IMR-90 (cell line): Measurements from ENCODE around the gene CDK1. TPM values are rescaled to one million over a fixed set of nuclear protein-coding genes. Genes with fewer than 3 reads are reported as not detected.

ENCODE experiments used
- ATAC-seq: fragments of 200-7000 bp; cut with Tn5 transposase; 2 replicates; pipeline ENCODE4 v1.9.1; 2020; ENCODE audit warnings: low read depth, mild to moderate bottlenecking, moderate library complexity
- BruUV-seq: library from RNA; stranded (reverse); fragments of 400-500 nt; replicated peaks from 2 replicates; lab custom pipeline; 2021; lab: Mats Ljungman, UMichigan
- CTCF ChIA-PET: fragments of 300-600 bp; formaldehyde crosslinking; extraction: SDS; loops from one replicate; lab custom pipeline; 2021; ENCODE audit warnings: antibody characterized with exemption; lab: Yijun Ruan, JAX
- POLR2A ChIA-PET: fragments of 300-600 bp; sonication (Branson Sonifier 250); formaldehyde crosslinking; loops from one replicate; lab custom pipeline; 2022; ENCODE audit warnings: antibody characterized with exemption; ENCODE audit not compliant: unreplicated experiment; lab: Charles Lee
- DNase-seq: peaks from one replicate; pipeline ENCODE4 v3.0.0; 2013
- H2AFZ ChIP-seq: replicated peaks from 2 replicates; pipeline ENCODE3; 2013; ENCODE audit warnings: low read length, mild to moderate bottlenecking; ENCODE audit not compliant: poor library complexity
- H2AK5ac ChIP-seq: 2 replicates; pipeline ENCODE4 v1.6.1; 2013; ENCODE audit warnings: low read depth, low read length, inconsistent platforms
- H2AK9ac ChIP-seq: replicated peaks from 2 replicates; pipeline ENCODE3; 2013; ENCODE audit warnings: mild to moderate bottlenecking, low read depth, low read length, moderate library complexity; ENCODE audit not compliant: poor library complexity
- H2BK120ac ChIP-seq: 2 replicates; pipeline ENCODE4 v1.6.1; 2013; ENCODE audit warnings: low read depth, low read length, inconsistent platforms
- H2BK15ac ChIP-seq: 3 replicates; pipeline ENCODE4 v1.6.1; 2013; ENCODE audit warnings: low read depth, low read length, inconsistent platforms
- H2BK20ac ChIP-seq: 2 replicates; pipeline ENCODE4 v1.6.1; 2013; ENCODE audit warnings: low read depth, mild to moderate bottlenecking, inconsistent platforms, low read length, moderate library complexity
- H2BK5ac ChIP-seq: 2 replicates; pipeline ENCODE4 v1.6.1; 2013; ENCODE audit warnings: mild to moderate bottlenecking, low read depth, low read length, inconsistent platforms; ENCODE audit not compliant: poor library complexity, severe bottlenecking
- H3K14ac ChIP-seq: replicated peaks from 2 replicates; pipeline ENCODE4 v1.6.1; 2013; ENCODE audit warnings: low read depth, low read length, inconsistent platforms
- H3K18ac ChIP-seq: 2 replicates; pipeline ENCODE4 v1.6.1; 2013; ENCODE audit warnings: low read depth, low read length, control low read depth
- H3K23ac ChIP-seq: 2 replicates; pipeline ENCODE4 v1.6.1; 2013; ENCODE audit warnings: low read depth, low read length, inconsistent platforms
- H3K27ac ChIP-seq: 2 replicates; pipeline ENCODE4 v1.5.1; 2013; ENCODE audit warnings: mild to moderate bottlenecking, control low read depth, low read length; ENCODE audit not compliant: insufficient read depth
- H3K27me3 ChIP-seq: 2 replicates; pipeline ENCODE4 v1.6.1; 2013; ENCODE audit warnings: low read length; ENCODE audit not compliant: control insufficient read depth, insufficient read depth
- H3K36me3 ChIP-seq: 2 replicates; pipeline ENCODE4 v1.6.1; 2013; ENCODE audit warnings: low read length, mixed read lengths; ENCODE audit not compliant: control insufficient read depth, insufficient read depth
- H3K4ac ChIP-seq: 2 replicates; pipeline ENCODE4 v1.6.1; 2013; ENCODE audit warnings: low read depth, low read length, inconsistent platforms
- H3K4me1 ChIP-seq: 2 replicates; pipeline ENCODE4 v1.6.1; 2013; ENCODE audit warnings: low read length, mixed read lengths; ENCODE audit not compliant: control insufficient read depth, insufficient read depth
- H3K4me2 ChIP-seq: 2 replicates; pipeline ENCODE4 v1.6.1; 2013; ENCODE audit warnings: low read depth, mild to moderate bottlenecking, control low read depth, low read length, moderate library complexity
- H3K4me3 ChIP-seq: 2 replicates; pipeline ENCODE4 v1.5.1; 2013; ENCODE audit warnings: low read depth, mild to moderate bottlenecking, control low read depth, low read length, moderate library complexity; ENCODE audit not compliant: insufficient read depth
- H3K56ac ChIP-seq: 2 replicates; pipeline ENCODE4 v1.6.1; 2013; ENCODE audit warnings: low read length, inconsistent platforms; ENCODE audit not compliant: insufficient read depth; ENCODE audit errors: extremely low read depth
- H3K79me1 ChIP-seq, 2 experiments: 2 replicates each; pipeline ENCODE4 v1.6.1; 2013; ENCODE audit warnings: low read length in 2 of 2, inconsistent platforms in 1 of 2, low read depth in 1 of 2
- H3K9ac ChIP-seq: 2 replicates; pipeline ENCODE4 v1.6.1; 2013; ENCODE audit warnings: low read depth, low read length, control low read depth
- H3K9me1 ChIP-seq: 2 replicates; pipeline ENCODE4 v1.6.1; 2013; ENCODE audit warnings: low read length, inconsistent platforms; ENCODE audit not compliant: insufficient read depth
- H3K9me3 ChIP-seq: 2 replicates; pipeline ENCODE4 v1.6.1; 2013; ENCODE audit warnings: low read length; ENCODE audit not compliant: control insufficient read depth, insufficient read depth
- H4K20me1 ChIP-seq: 2 replicates; pipeline ENCODE4 v1.6.1; 2013; ENCODE audit warnings: low read length, inconsistent platforms; ENCODE audit not compliant: insufficient read depth
- H4K5ac ChIP-seq: 2 replicates; pipeline ENCODE4 v1.6.1; 2013; ENCODE audit warnings: mild to moderate bottlenecking, low read depth, low read length, control low read depth
- H4K8ac ChIP-seq, 2 experiments: 2 replicates each; pipeline ENCODE4 v1.6.1; 2013; ENCODE audit warnings: low read depth in 2 of 2, low read length in 2 of 2, control low read depth in 1 of 2, inconsistent platforms in 1 of 2
- H4K91ac ChIP-seq: 2 replicates; pipeline ENCODE4 v1.6.1; 2013; ENCODE audit warnings: low read depth, low read length, inconsistent platforms; ENCODE audit not compliant: insufficient read depth
- BHLHE40 ChIP-seq: fragments of 150-350 bp; IDR thresholded peaks from 2 replicates; pipeline ENCODE4 v1.6.1; 2016; ENCODE audit warnings: mild to moderate bottlenecking, low read depth, low read length
- CHD1 ChIP-seq: IDR thresholded peaks from 2 replicates; pipeline ENCODE4 v1.6.1; 2012; ENCODE audit warnings: low read depth, low read length, improper control_type of control experiment
- CTCF ChIP-seq: conservative IDR thresholded peaks from 2 replicates; pipeline ENCODE4 v1.5.1; 2012; ENCODE audit warnings: mild to moderate bottlenecking, low read depth, low read length, improper control_type of control experiment
- ELK1 ChIP-seq: fragments of 150-350 bp; IDR thresholded peaks from 2 replicates; pipeline ENCODE4 v1.6.1; 2016; ENCODE audit warnings: low read depth, mild to moderate bottlenecking, low read length, moderate library complexity, borderline replicate concordance
- FOS ChIP-seq: fragments of 150-350 bp; IDR thresholded peaks from 2 replicates; pipeline ENCODE4 v1.6.1; 2016; ENCODE audit warnings: low read depth, low read length
- MAFK ChIP-seq: IDR thresholded peaks from 2 replicates; pipeline ENCODE4 v1.6.1; 2012; ENCODE audit warnings: low read depth, low read length, improper control_type of control experiment
- NFE2L2 ChIP-seq: fragments of 150-350 bp; IDR thresholded peaks from 2 replicates; pipeline ENCODE4 v1.6.1; 2016; ENCODE audit warnings: low read depth, mild to moderate bottlenecking, low read length
- SMC3 ChIP-seq: fragments of 150-350 bp; IDR thresholded peaks from 2 replicates; pipeline ENCODE4 v1.6.1; 2016; ENCODE audit warnings: low read depth, mild to moderate bottlenecking, antibody characterized with exemption, low read length, moderate library complexity
- USF2 ChIP-seq: fragments of 150-350 bp; IDR thresholded peaks from 2 replicates; pipeline ENCODE4 v1.6.1; 2017; ENCODE audit warnings: mild to moderate bottlenecking, antibody characterized with exemption, low read length, low read depth
- WGBS, 2 experiments: methylation state at CpG; one replicate each; pipeline versions ENCODE4 v1.1.5 to v1.1.7; 2013; ENCODE audit warnings: missing lambda C conversion rate in 2 of 2; ENCODE audit not compliant: insufficient read length in 1 of 2; ENCODE audit errors: extremely low coverage in 2 of 2; 5-methylcytosine and 5-hydroxymethylcytosine counted together
- dilution Hi-C: fragments of 300-500 bp; cut with HindIII; formaldehyde crosslinking; loops from one replicate; pipeline ENCODE4 v1.14.3; 2018; ENCODE audit warnings: low sequenced_read_pairs; ENCODE audit not compliant: unreplicated experiment
- in situ Hi-C: fragments of 300-500 bp; cut with MboI; formaldehyde crosslinking; loops from 3 replicates; pipeline ENCODE4 v1.14.3; 2019; ENCODE audit warnings: low sequenced_read_pairs, inconsistent platforms, mixed read lengths
- intact Hi-C: fragments of 100-400 bp; cut with micrococcal nuclease; formaldehyde crosslinking; loops from 2 replicates; pipeline ENCODE4 v1.10.0; 2022
- polyA plus RNA-seq, 3 experiments: library from polyadenylated mRNA; depleted of rRNA; stranded (reverse); fragments of >200 nt; gene quantifications; 2 replicates each; pipeline ENCODE4 v1.2.3, GENCODE V29; 2012; ENCODE audit warnings: low replicate concordance in 1 of 3
- total RNA-seq: library from RNA; depleted of rRNA; stranded (reverse); fragments of >200 nt; gene quantifications from 2 replicates; pipeline ENCODE4 v1.2.3, GENCODE V29; 2012

The CDK1 gene
- total and polyA plus RNA-seq, 2 of the 4 experiments (the other 2 are of a cell fraction), result 21.9 to 28.1 TPM

- DNase-seq (no peak), ATAC-seq (no peak)
- H3K9me3 ChIP-seq, result no peaks in the 10 kb centered on the region
- no peaks in the 10 kb centered on the region for H3K79me1 ChIP-seq
- ChIA-PET POLR2A (no interaction called here), CTCF (no interaction called here)
- no peak overlapping the region for H3K27ac ChIP-seq
- H2AFZ ChIP-seq, result no peak overlapping the region
- H2BK15ac ChIP-seq, result no peak overlapping the region
- H2BK5ac ChIP-seq, result no peak overlapping the region
- in situ Hi-C loops (loop anchor here (25.0 kb wide), 2 partner anchors 1229 to 1429 kb away; no protein-coding TSS in a partner anchor), dilution Hi-C loops (no loop called here), intact Hi-C loops (loop anchor here (10.0 kb wide), 1 partner anchor 1457 kb away; the partner anchor contains the start of gene RTKN2)
- no peak overlapping the region for H4K91ac ChIP-seq
- no peak overlapping the region for H3K18ac ChIP-seq
- no TSS peak for BruUV-seq
- no peak overlapping the region for H2BK120ac ChIP-seq
- no peak overlapping the region for H3K4me3 ChIP-seq
- no peaks in the 10 kb centered on the region for H3K36me3 ChIP-seq
- H4K5ac ChIP-seq, result no peak overlapping the region
- H3K56ac ChIP-seq, result no peak overlapping the region
- H3K9me1 ChIP-seq, result peaks cover 3% of the 10 kb centered on the region; the same call in 1 of the 2 replicates
- no peak overlapping the region for H2AK5ac ChIP-seq
- no peak overlapping the region for H3K23ac ChIP-seq
- no peak overlapping the region for H3K4ac ChIP-seq
- no peak overlapping the region for H3K14ac ChIP-seq
- no peak overlapping the region for H3K4me2 ChIP-seq
- H2AK9ac ChIP-seq, result no peak overlapping the region
- peaks cover 4% of the 10 kb centered on the region for H3K4me1 ChIP-seq
- WGBS, 2 experiments, result no CpG with 5 or more reads among the region's 3 CpGs
- H2BK20ac ChIP-seq, result no peak overlapping the region
- no peak for TF ChIP-seq SMC3
- no peak for TF ChIP-seq FOS
- TF ChIP-seq ELK1, result no peak
- TF ChIP-seq BHLHE40, result no peak
- TF ChIP-seq CTCF, result no peak
- TF ChIP-seq CHD1, result no peak
- TF ChIP-seq MAFK, result no peak
- no peak for TF ChIP-seq NFE2L2
- no peak for TF ChIP-seq USF2
- no peaks in the 10 kb centered on the region for H3K27me3 ChIP-seq
- no peaks in the 10 kb centered on the region for H4K20me1 ChIP-seq
- no peak overlapping the region for H3K9ac ChIP-seq
- no peak overlapping the region for H4K8ac ChIP-seq
Measured at GRCh38 chr10:60808036-60808435, 29.8 kb downstream of the CDK1 start.
